Vagina (tissue), 2 donors: Measurements from ENCODE around the gene TM9SF4. TPM values are rescaled to one million over a fixed set of nuclear protein-coding genes. Genes with fewer than 3 reads are reported as not detected.

Experiments
- DNase-seq, 2 donors: peaks; one replicate each; pipeline ENCODE4 v3.0.0-alpha.2; 2017; ENCODE audit errors: extremely low spot score in 2 of 2
- H3K27ac ChIP-seq: fragments of 200-600 bp; sonication (generic); one replicate; pipeline ENCODE4 v1.5.1; 2019
- H3K27me3 ChIP-seq: fragments of 200-600 bp; sonication (generic); one replicate; pipeline ENCODE4 v1.5.1; 2019
- H3K36me3 ChIP-seq, 2 donors: fragments of 200-600 bp; sonication (generic); one replicate each; pipeline ENCODE4 v1.5.1; 2017 to 2019
- H3K4me1 ChIP-seq: fragments of 200-600 bp; sonication (generic); one replicate; pipeline ENCODE4 v1.5.1; 2019
- H3K4me3 ChIP-seq, 2 donors: fragments of 200-600 bp; sonication (generic); 1 replicate in 1 of 2; 2 replicates in 1 of 2; pipeline ENCODE4 v1.5.1; 2016 to 2019
- H3K9me3 ChIP-seq: fragments of 200-600 bp; sonication (generic); one replicate; pipeline ENCODE4 v1.5.1; 2019
- CTCF ChIP-seq, 3 experiments: fragments of 450-650 bp in 2 of 3; fragments of 200-600 bp in 1 of 3; sonication (generic) in 1 of 3; IDR thresholded peaks; one replicate each; pipeline ENCODE4 v1.5.1; 2017 to 2019; ENCODE audit warnings: antibody characterized with exemption in 3 of 3, mild to moderate bottlenecking in 2 of 3, moderate library complexity in 2 of 3
- POLR2A ChIP-seq, 2 donors: fragments of 450-650 bp; IDR thresholded peaks; one replicate each; pipeline ENCODE4 v1.6.1; 2017; ENCODE audit warnings: antibody characterized with exemption in 2 of 2, mild to moderate bottlenecking in 2 of 2, moderate library complexity in 2 of 2
- POLR2AphosphoS5 ChIP-seq, 2 donors: sonication (generic); formaldehyde crosslinking; IDR thresholded peaks; one replicate each; pipeline ENCODE4 v1.9.0; 2017; ENCODE audit warnings: antibody characterized with exemption in 2 of 2, mild to moderate bottlenecking in 2 of 2, low read depth in 1 of 2; ENCODE audit not compliant: insufficient read depth in 1 of 2
- intact Hi-C: fragments of 100-400 bp; cut with DNase I; formaldehyde crosslinking; loops from one replicate; pipeline ENCODE4 v1.15.1; 2023
- total RNA-seq: library from RNA; depleted of rRNA; stranded (reverse); fragments of >200 nt; gene quantifications from one replicate; pipeline ENCODE4 v1.2.3, GENCODE V29; 2016

The TM9SF4 gene
- total RNA-seq, 1 donor from 2014 or later: 32.2 TPM

GRCh38 chr20:32075534-32075933, 34.0 kb upstream of the TM9SF4 start:
- DNase-seq: no peak
- Histone ChIP-seq H3K9me3 (no peaks in the 10 kb centered on the region), H3K4me3 (no peak overlapping the region), H3K4me1 (no peaks in the 10 kb centered on the region), H3K36me3 (no peaks in the 10 kb centered on the region), H3K27me3 (no peaks in the 10 kb centered on the region), H3K27ac (no peak overlapping the region)
- intact Hi-C loops: no loop called here
- TF ChIP-seq POLR2AphosphoS5 (IDR thresholded peaks at IDR 0.05; ENCODE audit: insufficient read depth in 1 of 2, low read depth in 1 of 2) (no peak), CTCF (IDR thresholded peaks at IDR 0.05) (no peak), POLR2A (IDR thresholded peaks at IDR 0.05) (no peak)

- H3K4me1 ChIP-seq: no peaks in the 10 kb centered on the region
- H3K9me3 ChIP-seq: no peaks in the 10 kb centered on the region
- H3K27ac ChIP-seq: no peak overlapping the region
- intact Hi-C loops: no loop called here
- H3K36me3 ChIP-seq: no peaks in the 10 kb centered on the region
- no peak for TF ChIP-seq POLR2A (IDR thresholded peaks at IDR 0.05)
- no peak for TF ChIP-seq POLR2AphosphoS5 (IDR thresholded peaks at IDR 0.05; ENCODE audit: insufficient read depth in 1 of 2, low read depth in 1 of 2)
- TF ChIP-seq CTCF (IDR thresholded peaks at IDR 0.05): no peak
- H3K27me3 ChIP-seq: no peaks in the 10 kb centered on the region
- DNase-seq: no peak
- H3K4me3 ChIP-seq: no peak overlapping the region
Observed at GRCh38 chr20:32077190-32077589, 32.3 kb upstream of the TM9SF4 start.

GRCh38 chr20:32078322-32078721, 31.2 kb upstream of the TM9SF4 start:
- Histone ChIP-seq H3K36me3 (no peaks in the 10 kb centered on the region), H3K27ac (no peak overlapping the region), H3K9me3 (no peaks in the 10 kb centered on the region), H3K27me3 (no peaks in the 10 kb centered on the region), H3K4me3 (no peak overlapping the region), H3K4me1 (no peaks in the 10 kb centered on the region)
- TF ChIP-seq POLR2AphosphoS5 (IDR thresholded peaks at IDR 0.05; ENCODE audit: insufficient read depth in 1 of 2, low read depth in 1 of 2) (no peak), CTCF (IDR thresholded peaks at IDR 0.05) (no peak), POLR2A (IDR thresholded peaks at IDR 0.05) (no peak)
- intact Hi-C loops: no loop called here
- DNase-seq: no peak

DNA sequence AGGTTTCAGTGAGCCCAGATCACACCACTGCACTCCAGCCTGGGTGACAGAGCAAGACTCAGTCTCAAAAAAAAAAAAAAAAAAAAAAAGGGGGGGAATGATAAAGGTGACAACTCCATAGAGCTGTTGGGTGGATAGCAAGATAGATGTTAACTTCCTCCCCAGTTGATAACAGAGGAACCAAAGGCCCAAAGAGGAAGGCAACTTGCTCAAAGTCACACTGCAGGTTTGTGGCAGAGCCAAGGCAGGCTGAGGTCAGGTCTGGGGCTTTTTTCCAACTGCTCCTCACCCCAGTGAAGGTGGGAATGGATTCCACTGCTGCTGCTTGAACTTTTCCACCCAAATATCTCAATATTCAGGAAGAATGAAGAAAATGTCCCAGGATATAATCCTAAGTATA, 30.7 kb upstream of the TM9SF4 start:
- Histone ChIP-seq H3K4me1 (no peaks in the 10 kb centered on the region), H3K27me3 (no peaks in the 10 kb centered on the region), H3K36me3 (no peaks in the 10 kb centered on the region), H3K4me3 (no peak overlapping the region), H3K9me3 (no peaks in the 10 kb centered on the region), H3K27ac (no peak overlapping the region)
- TF ChIP-seq POLR2A (IDR thresholded peaks at IDR 0.05): no peak
- no peak for TF ChIP-seq CTCF (IDR thresholded peaks at IDR 0.05)
- no peak for TF ChIP-seq POLR2AphosphoS5 (IDR thresholded peaks at IDR 0.05; ENCODE audit: insufficient read depth in 1 of 2, low read depth in 1 of 2)
- DNase-seq: no peak
- intact Hi-C loops: no loop called here

DNA sequence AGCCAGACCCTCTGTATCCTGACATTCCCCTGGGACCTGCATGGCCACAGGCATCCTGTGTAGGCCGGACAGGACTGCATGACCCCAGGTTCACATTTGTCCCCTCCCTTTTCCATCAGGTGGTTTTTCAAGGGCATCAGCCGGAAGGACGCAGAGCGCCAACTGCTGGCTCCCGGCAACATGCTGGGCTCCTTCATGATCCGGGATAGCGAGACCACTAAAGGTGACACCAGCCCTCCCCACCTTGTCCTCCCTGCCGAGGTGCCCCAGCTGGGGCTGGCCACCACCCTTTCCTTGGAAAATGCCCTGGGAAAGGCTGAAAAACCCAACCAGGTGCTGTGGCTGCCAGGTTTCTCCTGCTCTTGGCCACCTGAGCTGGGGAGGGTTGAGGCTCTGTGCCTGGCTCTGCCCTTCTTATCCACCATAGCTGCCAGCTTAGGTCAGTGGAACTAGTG, 29.8 kb upstream of the TM9SF4 start:
- no peaks in the 10 kb centered on the region for H3K27me3 ChIP-seq
- TF ChIP-seq CTCF (IDR thresholded peaks at IDR 0.05) (no peak), POLR2AphosphoS5 (IDR thresholded peaks at IDR 0.05; ENCODE audit: insufficient read depth in 1 of 2, low read depth in 1 of 2) (no peak), POLR2A (IDR thresholded peaks at IDR 0.05) (no peak)
- intact Hi-C loops: no loop called here

More for the DNA sequence above, 29.8 kb upstream of the TM9SF4 start:
- Histone ChIP-seq H3K4me3 (no peak overlapping the region), H3K9me3 (no peaks in the 10 kb centered on the region), H3K36me3 (no peaks in the 10 kb centered on the region), H3K27ac (no peak overlapping the region), H3K4me1 (no peaks in the 10 kb centered on the region)
- no peak for DNase-seq
